ENCODE results near the gene TGDS.

The TGDS gene

DNA sequence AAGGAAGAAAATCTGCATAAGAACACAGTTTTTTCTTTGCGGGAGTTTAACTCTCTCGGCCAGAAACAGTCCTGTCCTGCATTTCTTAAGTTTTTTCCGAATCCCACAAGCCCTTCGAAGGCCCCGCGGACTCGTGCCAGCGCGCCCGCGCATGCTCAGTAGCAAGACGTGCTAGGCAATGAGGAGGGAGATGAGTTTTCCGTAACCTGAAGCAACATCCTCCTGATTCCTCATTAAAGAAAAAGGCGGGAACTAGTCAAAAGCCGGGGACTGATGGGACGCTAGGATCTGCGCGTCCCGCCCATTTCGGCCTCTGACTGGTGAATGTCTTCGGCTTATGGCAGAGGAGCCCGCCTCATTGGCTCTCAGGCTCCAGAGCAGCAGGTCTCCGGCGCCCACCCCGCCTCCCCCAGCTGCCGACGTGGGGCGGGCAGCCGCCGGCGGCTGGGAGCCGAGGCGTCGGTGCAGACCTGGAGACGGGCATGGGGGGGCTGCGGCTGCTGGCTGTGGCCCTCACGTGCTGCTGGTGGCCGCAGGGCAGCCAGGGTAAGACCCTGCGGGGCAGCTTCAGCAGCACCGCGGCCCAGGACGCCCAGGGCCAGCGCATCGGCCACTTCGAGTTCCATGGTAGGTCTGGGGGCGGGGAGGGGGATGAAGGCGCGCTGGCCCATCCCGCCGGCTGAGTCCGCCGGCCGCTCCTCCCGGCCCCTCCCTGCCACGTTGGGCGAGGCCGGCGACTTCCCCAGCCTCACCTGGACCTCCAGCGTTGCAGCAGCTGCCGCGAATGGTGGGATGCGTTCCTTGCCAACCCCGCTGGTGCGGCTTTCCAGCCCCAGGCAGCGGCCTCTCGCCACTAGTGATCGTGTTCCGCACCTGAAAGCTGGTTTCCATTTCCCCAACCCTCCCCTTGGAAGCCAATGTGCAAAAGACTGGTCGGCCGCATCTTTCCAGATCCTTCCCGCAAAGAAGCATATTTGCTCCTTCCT lies 5.8 kb upstream of the TGDS start, which contains the start of gene GPR180:
GPR180 (plus strand) TSS at position 412 of the 986 bp plus-strand sequence; CDS start at position 483, 71 bp downstream.
- peak; percentile 51 to 82 (median 68) for DNase-seq (ENCODE audit: low read depth in 2 of 3, low spot score in 2 of 3)

DNA sequence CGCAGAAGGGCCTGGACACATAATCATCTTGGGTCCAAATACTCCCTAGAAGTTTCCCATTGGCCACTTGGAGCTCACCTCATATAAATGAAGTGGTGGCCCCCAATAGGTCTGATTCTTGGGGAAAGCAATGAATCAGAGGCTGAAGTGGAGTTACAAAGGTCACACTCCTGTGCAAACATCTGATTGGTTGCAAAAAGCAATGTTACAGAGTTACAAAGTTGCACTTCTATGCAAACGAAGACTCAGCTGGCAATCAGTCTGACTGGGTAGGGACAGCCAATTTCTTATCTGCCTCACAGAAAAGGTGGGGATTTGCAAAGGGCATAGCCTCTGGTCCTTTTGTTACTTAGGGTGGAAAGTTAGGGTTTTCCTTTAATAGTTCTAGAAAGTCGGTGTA lies 3.9 kb upstream of the TGDS start:
- DNase-seq (ENCODE audit: low read depth in 2 of 3, low spot score in 2 of 3), result no peak

DNA sequence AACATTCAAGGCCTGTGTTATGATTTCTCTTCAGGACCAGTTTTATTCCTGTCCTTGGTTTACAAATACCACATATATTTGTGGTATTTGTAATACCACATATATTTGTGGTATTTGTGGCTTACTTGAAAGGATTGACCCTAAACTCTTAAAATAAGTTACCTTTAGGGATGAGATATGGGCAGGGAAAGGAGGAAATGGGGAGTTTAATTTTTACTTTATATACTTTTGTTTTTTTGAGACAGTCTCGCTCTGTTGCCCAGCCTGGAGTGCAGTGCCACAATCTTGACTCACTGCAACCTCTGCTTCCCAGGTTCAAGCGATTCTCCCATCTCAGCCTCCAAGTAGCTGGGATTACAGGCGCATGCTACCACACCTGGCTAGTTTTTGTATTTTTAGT lies 2.3 kb upstream of the TGDS start:
- no peak for DNase-seq (ENCODE audit: low read depth in 2 of 3, low spot score in 2 of 3)

DNA sequence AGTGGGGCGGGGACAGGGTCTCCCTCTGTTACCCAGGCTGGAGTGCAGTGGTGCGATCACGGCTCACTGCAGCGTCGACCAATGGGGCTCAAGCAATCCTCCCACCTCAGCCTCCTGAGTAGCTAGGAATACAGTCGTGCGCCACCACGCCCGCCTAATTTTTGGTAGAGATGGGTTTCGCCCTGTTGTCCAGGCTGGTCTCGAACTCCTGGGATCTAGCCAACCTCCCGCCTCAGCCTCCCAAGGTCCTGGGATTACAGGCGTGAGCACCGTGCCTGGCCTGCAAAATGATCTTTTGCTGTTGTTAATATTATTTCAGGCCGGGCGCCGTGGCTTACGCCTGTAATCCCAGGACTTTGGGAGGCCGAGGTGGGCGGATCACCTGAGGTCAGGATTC lies 621 bp upstream of the TGDS start:
- no peak for DNase-seq (ENCODE audit: low read depth in 2 of 3, low spot score in 2 of 3)

DNA sequence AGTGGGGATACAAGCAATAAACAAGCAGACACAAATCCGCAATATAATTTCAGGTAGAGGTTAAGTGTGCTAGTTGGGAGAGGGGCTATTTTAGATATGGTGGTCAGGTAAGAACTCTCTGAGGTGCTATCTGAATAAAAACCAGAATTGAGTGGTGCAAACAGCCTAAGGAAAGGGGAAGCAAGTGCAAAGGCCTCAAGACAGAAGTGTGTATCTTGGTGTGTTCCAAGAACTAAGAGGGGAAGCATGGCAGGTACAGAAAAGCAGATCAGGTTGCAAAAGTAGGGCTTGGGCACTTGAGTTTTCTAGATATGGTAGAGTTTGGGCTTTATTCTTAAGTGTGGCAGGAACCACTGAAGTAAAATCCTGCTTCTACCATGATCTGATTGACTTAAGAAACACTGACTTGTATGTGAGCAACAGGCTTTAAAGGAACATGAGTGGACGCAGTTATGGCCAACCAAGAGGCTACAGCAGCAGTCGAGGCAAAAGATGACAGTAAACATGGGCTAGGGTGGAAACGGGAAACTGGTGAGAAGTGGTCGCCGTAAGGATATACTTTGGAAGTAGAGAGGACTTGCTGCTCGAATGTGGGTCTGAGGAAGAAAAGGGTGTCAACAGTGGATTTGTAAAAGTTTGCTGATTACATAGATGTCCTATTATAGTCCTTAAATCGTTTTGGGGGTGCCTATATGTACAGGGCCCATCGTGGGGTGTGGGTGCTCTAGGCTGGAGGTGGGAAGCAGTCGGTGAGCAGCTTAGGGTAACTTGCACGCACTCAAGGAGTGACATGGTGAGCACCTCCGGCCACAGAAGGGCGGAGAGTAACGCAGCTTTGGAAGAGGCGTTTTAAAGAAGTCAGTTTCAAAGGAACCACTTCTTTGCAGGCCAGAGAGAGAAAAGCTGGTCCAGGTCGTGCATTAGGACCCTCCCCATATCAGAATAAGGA lies 677 bp downstream of the TGDS start:
- no peak for DNase-seq (ENCODE audit: low read depth in 2 of 3, low spot score in 2 of 3)

DNA sequence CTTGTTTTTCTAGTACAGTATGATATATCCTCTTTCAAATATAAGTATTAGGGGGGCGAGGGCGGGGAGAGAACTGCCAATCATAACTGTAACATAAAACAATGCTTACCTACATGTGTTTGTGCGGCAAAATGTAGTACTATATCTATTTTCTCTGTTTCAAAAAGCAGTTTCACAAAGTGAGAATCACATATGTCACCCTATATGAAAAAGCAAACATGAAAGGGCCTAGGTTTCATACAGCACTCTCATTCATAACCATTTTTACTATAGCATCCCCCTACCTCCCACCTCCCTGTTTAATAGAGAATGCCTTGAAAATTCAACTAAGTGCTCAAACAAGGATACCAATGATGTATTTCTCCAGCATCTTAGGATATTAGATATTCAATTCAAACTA lies 5.2 kb downstream of the TGDS start:
- no peak for DNase-seq (ENCODE audit: low read depth in 2 of 3, low spot score in 2 of 3)

DNA sequence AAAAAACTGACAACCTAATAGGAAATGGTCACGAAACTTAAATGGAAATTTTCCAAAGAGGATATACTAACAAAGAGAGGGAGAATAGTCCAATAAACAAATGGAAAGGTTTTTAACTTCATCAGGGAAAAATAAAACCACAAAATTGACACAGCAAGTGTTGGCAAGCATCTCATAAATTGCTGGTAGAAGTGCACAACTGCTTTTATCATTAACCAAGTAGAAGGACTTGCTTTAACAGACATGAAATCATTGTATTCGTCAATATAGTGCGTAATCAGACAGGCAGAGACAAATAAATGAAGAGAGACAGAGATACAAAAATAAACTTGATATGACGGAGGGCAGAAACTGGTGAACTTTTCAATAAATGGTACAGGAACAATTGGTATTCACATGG lies 7.4 kb downstream of the TGDS start:
- DNase-seq (ENCODE audit: low read depth in 2 of 3, low spot score in 2 of 3), result no peak

DNA sequence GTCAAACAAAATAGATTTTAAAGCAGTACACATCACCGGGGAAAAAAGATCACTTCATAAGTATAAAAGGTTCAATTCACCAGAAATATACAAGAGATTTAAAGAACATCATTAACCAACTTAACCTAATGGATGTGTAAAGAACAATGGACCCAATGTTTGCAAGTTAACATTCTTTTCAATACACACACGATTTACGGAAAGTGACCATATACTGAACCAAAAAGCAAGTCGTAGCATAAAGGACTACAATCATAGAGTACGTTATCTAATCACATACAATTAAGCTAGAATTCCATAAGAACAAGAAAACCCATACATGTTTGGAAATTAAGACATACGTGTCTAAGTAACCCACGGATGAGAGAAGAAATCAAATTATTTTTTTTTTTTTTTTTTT lies 9.6 kb downstream of the TGDS start:
- DNase-seq (ENCODE audit: low read depth in 2 of 3, low spot score in 2 of 3), result no peak

DNA sequence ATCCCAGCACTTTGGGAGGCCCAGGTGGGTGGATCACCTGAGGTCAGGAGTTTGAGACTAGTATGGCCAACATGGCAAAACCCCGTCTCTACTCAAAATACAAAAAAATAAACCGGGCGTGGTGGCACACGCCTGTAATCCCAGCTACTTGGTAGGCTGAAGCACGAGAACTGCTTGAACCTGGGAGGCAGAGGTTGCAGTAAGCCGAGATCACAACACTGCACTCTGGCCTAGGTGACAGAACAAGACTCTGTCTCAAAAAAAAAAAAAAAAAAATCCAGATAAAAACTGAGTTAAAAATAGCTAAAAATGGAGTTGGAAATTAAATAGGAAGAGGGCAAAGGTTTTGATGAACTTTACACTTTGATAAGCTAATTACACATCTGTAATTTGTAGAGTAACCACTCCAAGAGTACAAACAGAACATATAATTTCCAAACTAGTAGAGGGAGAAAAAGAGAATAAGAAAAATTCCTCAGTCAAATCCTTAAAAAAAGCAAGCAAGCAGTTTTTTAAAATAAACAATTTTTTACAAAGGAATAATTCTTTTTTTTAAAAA lies 10.3 kb downstream of the TGDS start:
- no peak for DNase-seq (ENCODE audit: low read depth in 2 of 3, low spot score in 2 of 3)

DNA sequence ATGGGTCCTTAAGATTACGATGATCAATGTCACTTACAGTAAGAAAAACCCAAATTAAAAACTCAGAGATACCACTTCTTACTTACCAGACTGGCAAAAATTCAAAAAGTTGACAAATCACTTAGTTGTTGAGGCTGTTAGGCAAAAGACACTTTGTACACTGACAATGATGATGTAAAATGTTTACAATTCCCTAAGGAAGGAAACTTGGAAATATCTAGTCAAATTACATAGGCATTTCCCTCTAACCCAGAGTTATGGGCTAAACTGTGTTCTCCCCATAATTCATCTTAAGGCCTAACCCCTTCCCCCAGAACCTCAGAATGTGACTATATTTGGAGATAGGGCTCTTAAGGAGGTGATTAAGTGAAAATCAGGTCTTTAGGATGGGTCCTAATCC lies 12.0 kb downstream of the TGDS start:
- DNase-seq (ENCODE audit: low read depth in 2 of 3, low spot score in 2 of 3), result no peak

DNA sequence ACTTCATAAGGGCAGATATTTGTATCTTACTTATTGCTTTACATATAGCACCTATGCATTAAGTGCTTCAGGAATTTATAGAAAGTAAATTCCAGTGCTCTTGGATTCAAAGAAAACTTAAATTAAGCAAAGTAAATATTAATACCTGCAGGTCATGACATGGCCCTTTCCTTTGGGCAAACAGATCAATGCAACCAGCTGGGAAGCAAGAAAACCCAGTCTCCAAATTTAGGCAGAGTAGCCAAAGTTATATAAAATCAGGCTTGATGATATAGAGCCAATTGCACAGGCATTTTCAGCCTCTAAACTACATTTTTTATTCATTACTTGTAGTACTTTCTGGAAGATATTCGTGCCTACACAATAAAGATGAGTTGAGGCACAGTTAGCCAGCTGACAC lies 16.9 kb downstream of the TGDS start:
- DNase-seq (ENCODE audit: low read depth in 2 of 3, low spot score in 2 of 3), result no peak

DNA sequence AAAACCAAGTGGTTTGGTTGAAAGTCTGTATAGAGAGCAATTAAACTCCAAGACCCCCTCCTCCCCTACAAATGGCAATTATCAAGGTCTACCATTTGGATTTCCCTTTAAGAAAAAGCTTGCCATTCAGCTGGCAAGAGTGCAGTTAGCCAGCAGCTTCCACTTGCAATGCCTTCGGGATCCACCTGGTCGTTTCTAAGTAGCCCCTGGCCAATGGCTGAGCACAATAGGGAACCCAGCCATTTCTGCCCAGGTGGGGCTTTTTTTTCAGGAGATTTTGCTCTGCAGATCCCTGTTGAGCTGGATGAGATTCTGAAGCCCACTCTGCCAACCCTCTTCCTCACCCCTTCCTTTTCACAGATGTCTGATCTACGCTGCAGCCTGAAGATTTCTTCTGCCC lies 26.3 kb downstream of the TGDS start:
- DNase-seq (ENCODE audit: low read depth in 2 of 3, low spot score in 2 of 3), result no peak

DNA sequence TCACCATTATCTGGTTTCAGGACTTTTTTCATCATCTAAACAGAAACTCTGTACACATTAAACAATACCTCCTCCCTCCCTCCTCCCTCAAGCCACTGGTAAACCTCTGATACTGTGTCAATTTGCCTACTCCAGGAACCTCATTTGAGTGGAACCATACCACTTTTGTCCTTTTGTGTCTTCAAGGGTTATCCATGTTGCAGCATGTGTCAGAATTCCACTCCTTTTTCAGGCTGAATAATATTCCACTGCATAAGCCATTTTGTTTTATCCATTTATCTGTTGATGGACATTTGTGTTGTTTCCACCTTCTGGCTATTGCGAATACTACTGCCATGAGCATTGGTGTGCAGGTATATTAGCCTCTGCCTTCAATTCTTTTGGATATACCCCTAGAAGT lies 27.5 kb downstream of the TGDS start:
- DNase-seq (ENCODE audit: low read depth in 2 of 3, low spot score in 2 of 3), result no peak

DNA sequence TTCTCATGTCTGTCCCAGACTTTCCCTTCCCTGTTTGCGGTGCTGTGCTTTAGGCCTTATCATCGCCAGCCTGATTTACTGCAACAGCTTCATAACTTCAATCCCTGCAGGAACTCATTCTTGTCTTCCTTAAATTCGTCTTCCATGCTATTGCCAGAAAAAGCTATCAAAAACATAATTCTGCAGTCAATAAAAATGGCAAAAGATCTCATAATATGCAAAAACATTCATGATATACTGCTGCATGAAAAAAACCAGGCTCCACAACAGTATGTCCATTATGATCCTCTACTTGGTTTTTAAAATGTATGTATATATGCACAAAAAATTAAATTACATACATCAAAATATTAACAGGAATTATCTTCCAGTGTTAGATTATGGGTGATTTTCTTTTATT lies 28.4 kb downstream of the TGDS start:
- no peak for DNase-seq (ENCODE audit: low read depth in 2 of 3, low spot score in 2 of 3)

DNA sequence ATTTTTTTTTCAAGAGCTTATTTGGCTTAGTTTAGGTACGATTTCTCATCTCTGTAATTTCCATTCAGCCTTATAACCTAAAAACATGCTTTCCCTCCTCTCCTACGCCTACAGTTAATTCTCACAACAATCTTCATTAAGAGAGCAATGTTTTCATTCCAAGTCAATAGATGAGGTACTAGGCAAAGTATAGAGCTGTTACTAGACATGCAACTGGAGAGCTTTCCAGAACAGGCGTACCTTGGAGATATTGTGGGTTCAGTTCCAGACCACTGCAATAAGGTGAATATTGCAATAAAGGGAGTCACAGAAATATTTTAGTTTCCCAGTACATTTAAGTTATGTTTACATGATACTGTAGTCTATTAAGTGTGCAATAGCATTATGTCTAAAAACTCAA lies 34.8 kb downstream of the TGDS start:
- no peak for DNase-seq (ENCODE audit: low read depth in 2 of 3, low spot score in 2 of 3)

DNA sequence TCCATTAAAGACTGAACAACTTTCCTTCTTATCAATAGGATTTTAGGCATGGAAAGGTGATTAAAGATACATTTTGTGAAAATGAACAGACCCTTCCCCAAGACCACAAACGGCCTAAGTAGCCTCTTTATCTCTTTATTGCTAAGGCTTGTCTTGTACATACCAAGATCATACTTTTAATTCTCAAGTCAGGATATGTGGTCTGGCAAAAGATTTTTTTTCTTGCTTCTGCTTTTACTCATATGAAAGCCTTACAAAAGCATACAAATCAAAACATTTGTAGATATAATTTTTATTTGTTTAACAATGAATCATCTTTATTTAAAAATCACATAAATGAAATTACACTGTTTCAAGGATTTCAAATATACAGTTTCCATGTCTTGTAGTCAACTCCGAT lies 35.8 kb downstream of the TGDS start:
- DNase-seq (ENCODE audit: low read depth in 2 of 3, low spot score in 2 of 3), result no peak

DNA sequence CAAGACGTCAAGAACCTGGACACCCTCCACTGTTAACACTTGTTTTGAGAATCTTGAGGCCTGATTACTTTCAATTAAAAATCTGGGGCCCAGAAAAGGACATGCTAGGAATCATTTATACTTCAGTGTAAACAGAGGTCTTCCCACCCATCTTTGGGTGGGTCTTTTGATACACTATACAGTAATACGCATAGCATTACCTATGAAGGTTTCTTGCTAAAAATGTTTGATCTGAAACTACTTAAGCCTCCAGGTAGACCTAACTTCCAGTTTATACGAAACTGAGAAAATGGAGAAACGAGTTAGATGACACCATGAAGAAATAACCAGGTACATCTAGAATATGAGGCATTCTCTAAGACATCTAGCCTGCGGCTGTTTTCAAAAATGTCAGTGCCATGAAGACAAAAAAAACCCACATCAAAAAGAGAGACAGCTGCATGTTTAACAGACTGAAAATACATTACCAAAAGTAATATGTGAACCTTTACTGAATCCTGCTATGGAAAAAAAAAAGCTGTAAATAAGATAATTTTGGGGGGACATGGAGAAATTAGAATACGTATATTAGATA lies 36.6 kb downstream of the TGDS start:
- DNase-seq (ENCODE audit: low read depth in 2 of 3, low spot score in 2 of 3), result no peak

DNA sequence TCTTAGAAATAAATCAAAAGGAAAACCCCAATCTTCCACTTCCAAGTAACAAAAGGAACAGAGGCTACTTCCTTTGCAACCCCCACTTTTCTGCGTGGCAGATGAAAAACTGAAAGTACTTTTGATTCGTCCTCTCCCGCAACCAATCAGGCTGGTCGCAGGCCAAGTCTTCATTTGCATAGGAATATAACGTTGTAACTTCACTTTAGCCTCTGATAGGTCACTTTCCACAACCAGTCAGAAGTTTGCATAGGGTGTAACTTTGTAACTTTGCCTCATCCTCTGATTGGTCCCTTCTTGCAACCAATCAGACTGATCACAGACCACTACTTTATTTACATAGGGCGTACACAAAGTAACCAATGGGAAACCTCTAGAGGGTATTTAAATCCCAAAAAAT lies 37.2 kb downstream of the TGDS start:
- DNase-seq (ENCODE audit: low read depth in 2 of 3, low spot score in 2 of 3), result no peak

DNA sequence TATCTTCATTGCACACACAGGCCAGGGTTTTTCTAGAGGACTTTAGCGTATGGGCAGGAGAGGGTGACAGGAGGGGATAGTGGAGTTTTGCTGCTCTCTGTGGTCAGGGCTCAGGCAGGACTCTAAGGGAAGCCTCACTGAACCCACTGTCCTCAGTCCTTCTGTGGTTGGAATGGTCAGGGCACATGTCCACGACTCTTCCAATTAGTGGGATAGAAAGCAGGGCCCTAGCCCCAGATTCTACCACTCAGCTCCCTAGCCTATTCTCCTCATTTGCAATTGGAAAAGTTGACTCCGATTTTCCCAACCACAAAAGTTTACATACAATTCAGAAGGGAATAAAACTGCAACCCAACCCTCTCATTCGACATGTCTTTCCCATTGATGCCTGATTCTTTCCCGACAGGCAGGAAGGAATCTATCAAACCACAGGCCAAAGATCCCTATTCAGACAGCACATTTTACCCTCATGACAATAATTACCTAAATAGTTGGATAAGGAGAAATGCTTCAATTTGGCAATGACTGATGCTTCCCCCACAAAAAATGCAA lies 38.2 kb downstream of the TGDS start:
- DNase-seq (ENCODE audit: low read depth in 2 of 3, low spot score in 2 of 3), result no peak

DNA sequence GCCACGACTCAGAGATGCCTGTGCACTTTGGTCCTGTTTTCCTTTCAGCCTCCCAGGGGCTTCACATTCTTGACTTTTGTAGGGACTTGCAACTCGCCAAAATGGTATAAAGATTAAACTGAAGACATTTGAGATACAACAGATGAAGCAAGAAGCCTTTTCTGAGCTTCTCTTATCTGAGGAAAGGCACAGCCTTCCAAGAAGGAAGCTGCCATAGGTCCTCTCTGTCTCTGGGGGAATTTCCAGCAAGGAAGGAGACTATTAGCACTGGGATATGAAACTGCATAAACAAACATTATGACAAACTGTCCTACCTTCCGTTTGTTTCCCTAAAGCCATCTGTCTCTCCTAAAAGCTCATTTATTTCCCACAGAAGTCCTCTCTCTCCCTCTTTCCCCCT lies 39.3 kb downstream of the TGDS start:
- no peak for DNase-seq (ENCODE audit: low read depth in 2 of 3, low spot score in 2 of 3)

DNA sequence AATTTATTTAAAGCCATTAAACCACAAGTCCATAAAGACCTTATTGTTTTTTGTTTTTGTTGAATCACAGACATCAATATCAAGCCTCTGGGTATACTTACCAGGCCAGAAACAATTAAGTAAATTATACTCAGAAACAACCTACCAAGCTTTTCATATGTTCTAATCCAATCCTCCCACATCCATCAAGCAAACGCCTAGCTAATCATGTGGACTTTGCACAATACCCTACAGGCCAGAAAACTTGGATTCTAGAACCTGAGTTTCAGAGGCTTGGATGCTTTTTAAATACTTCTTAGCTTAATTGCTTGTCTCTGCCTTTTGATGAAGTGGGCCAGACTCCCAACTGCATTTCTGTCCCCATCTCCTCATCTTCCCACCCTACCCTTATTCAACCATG lies 39.9 kb downstream of the TGDS start:
- no peak for DNase-seq (ENCODE audit: low read depth in 2 of 3, low spot score in 2 of 3)
